Measurements from ENCODE around the gene ZG16B.

The ZG16B gene

DNA sequence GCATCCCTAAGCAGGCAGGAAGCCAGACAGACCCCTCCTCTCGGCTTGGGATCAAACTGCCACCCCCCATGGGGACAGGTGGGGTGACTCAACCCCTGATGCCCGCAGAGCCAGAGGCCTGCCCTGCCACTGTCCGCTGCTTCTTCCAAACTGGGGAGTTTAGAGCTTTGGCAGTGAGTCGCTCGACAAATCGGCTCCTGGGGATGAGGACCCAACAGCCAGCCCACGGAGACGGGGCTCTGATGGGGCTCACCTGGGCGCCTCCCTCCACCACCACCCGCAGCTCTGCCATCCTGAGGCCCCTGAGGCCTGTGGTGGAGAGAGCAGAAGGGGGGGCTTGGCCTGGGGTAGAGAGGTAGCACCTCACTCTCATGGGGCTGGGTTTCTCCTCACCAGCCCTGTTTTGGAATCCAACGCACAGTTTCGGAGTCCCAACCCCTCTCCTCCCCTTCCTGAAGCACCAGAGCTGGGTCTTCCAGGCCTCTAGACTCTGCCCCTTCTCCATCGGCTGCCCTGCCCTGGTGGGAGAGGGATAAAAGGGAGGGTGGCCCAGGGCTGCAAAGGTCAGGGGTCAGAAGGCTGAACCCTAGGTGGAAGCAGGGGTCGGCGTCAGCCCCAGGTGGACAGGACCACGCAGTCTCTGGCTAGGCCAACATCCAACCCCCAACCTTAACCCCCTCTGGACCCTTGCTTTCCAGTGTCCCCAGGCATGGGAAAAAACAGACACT, 22.1 kb downstream of the ZG16B start:
- no peaks in the 10 kb centered on the region for H3K4me1 ChIP-seq (ENCODE audit: control insufficient read depth in 2 of 2, insufficient read depth in 1 of 2, low read depth in 1 of 2, low read length in 2 of 2)
- no peak overlapping the region for H2BK120ac ChIP-seq (ENCODE audit: low read depth, low read length)
- H3K27me3 ChIP-seq (ENCODE audit: control insufficient read depth in 3 of 3, insufficient read depth in 3 of 3, low read depth in 1 of 3, low read length in 3 of 3), result peaks cover 0 to 18% (median 6%) of the 10 kb centered on the region in 3 experiments
- H4K8ac ChIP-seq (ENCODE audit: low read depth, low read length), result no peak overlapping the region
- no peak for DNase-seq (ENCODE audit: low spot score)
- H3K79me1 ChIP-seq (ENCODE audit: low read depth, low read length), result peaks cover 3% of the 10 kb centered on the region
- H2AK5ac ChIP-seq (ENCODE audit: low read depth, low read length), result no peak overlapping the region
- H2BK5ac ChIP-seq (ENCODE audit: low read length), result no peak overlapping the region
- H4K91ac ChIP-seq (ENCODE audit: low read depth, low read length, poor library complexity), result no peak overlapping the region
- WGBS, 2 donors (ENCODE audit: extremely low coverage in 2 of 2, insufficient read length in 2 of 2, insufficient replicate concordance in 1 of 2), result no CpG with 5 or more reads among the region's 16 CpGs
- no peak overlapping the region for H3K14ac ChIP-seq (ENCODE audit: low read length)
- H3K36me3 ChIP-seq (replicated peaks in 1 of 2; ENCODE audit: control insufficient read depth in 2 of 2, insufficient read depth in 2 of 2, low read length in 2 of 2), result no peaks in the 10 kb centered on the region
- no peak overlapping the region for H3K4ac ChIP-seq (ENCODE audit: low read length)
- H3K9me3 ChIP-seq (replicated peaks in 1 of 2; ENCODE audit: control insufficient read depth in 2 of 2, insufficient read depth in 1 of 2, low read depth in 1 of 2, low read length in 2 of 2), result peaks cover 4 to 14% of the 10 kb centered on the region in 2 donors
- no peak overlapping the region for H3K4me3 ChIP-seq (ENCODE audit: low read length in 2 of 2)
- no peak overlapping the region for H3K23ac ChIP-seq (ENCODE audit: low read depth, low read length, poor library complexity)
- no peak overlapping the region for H2AFZ ChIP-seq (ENCODE audit: low read length)
- H3K18ac ChIP-seq (ENCODE audit: low read length), result no peak overlapping the region
- H2BK15ac ChIP-seq (ENCODE audit: low read length), result no peak overlapping the region
- no peak overlapping the region for H2BK12ac ChIP-seq (ENCODE audit: low read length)
- no peak overlapping the region for H3K9ac ChIP-seq (ENCODE audit: low read depth, low read length, poor library complexity)
- no peak overlapping the region for H3K4me2 ChIP-seq (ENCODE audit: insufficient read depth, low read length, poor library complexity, severe bottlenecking)
- H3K27ac ChIP-seq (replicated peaks; ENCODE audit: low read length), result no peak overlapping the region

DNA sequence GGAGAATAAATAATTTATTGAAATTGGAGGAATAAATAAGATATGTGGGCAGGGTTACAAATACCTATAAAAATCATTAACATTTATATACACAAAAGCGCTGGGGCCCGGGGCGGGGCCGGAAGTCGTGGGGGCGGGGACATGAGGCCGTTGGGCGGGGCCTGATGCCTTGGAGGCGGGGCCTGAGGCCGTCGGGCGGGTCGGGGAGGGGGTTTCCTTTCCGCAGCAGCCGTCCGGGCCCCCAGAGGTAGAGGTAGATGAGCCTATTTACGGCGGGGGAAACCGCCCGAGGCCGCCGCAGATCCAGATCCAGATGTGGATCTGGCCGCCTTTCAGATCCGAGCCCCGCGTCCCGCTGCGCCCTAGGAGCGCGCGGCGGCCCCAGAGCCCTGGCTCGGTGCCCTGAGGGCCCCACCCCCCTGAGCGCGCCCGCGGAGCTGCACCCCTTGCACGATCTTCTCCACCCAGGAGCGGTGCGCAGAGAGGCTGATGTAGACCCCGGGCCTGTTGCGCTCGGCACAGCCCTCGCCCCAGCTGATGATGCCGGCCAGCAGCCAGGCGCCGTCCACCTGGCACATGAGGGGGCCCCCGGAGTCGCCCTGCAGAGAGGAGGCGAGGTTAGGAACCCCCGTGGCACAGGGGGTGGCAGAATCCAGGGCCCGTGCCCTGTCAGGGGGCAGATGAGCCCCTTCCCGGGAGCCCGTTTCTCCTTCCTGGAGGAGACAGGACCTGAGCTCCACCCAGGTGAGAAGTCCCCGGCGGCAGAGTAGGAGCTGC, 22.8 kb downstream of the ZG16B start:
- Histone ChIP-seq H3K4me1 (ENCODE audit: control insufficient read depth in 2 of 2, insufficient read depth in 1 of 2, low read depth in 1 of 2, low read length in 2 of 2) (no peaks in the 10 kb centered on the region), H3K79me1 (ENCODE audit: low read depth, low read length) (peaks cover 3% of the 10 kb centered on the region), H3K18ac (ENCODE audit: low read length) (no peak overlapping the region), H2BK15ac (ENCODE audit: low read length) (no peak overlapping the region), H3K9me3 (replicated peaks in 1 of 2; ENCODE audit: control insufficient read depth in 2 of 2, insufficient read depth in 1 of 2, low read depth in 1 of 2, low read length in 2 of 2) (peaks cover 4 to 14% of the 10 kb centered on the region in 2 donors), H4K8ac (ENCODE audit: low read depth, low read length) (no peak overlapping the region), H3K27ac (replicated peaks; ENCODE audit: low read length) (no peak overlapping the region), H2BK12ac (ENCODE audit: low read length) (no peak overlapping the region), H3K4me2 (ENCODE audit: insufficient read depth, low read length, poor library complexity, severe bottlenecking) (no peak overlapping the region), H2BK5ac (ENCODE audit: low read length) (no peak overlapping the region), H2AK5ac (ENCODE audit: low read depth, low read length) (no peak overlapping the region), H2BK120ac (ENCODE audit: low read depth, low read length) (no peak overlapping the region), H3K4ac (ENCODE audit: low read length) (no peak overlapping the region), H3K23ac (ENCODE audit: low read depth, low read length, poor library complexity) (peak overlapping the region; percentile 73), H3K4me3 (ENCODE audit: low read length in 2 of 2) (no peak overlapping the region), H3K27me3 (ENCODE audit: control insufficient read depth in 3 of 3, insufficient read depth in 3 of 3, low read depth in 1 of 3, low read length in 3 of 3) (peaks cover 4 to 26% (median 13%) of the 10 kb centered on the region in 3 experiments), H3K36me3 (replicated peaks in 1 of 2; ENCODE audit: control insufficient read depth in 2 of 2, insufficient read depth in 2 of 2, low read length in 2 of 2) (no peaks in the 10 kb centered on the region), H3K9ac (ENCODE audit: low read depth, low read length, poor library complexity) (no peak overlapping the region), H2AFZ (ENCODE audit: low read length) (no peak overlapping the region), H3K14ac (ENCODE audit: low read length) (peak overlapping the region; percentile 8), H4K91ac (ENCODE audit: low read depth, low read length, poor library complexity) (no peak overlapping the region)
- no peak for DNase-seq (ENCODE audit: low spot score)
- no CpG with 5 or more reads among the region's 56 CpGs for WGBS, 2 donors (ENCODE audit: extremely low coverage in 2 of 2, insufficient read length in 2 of 2, insufficient replicate concordance in 1 of 2)

- H3K4ac ChIP-seq (ENCODE audit: low read length), result no peak overlapping the region
- H2BK15ac ChIP-seq (ENCODE audit: low read length), result no peak overlapping the region
- H3K4me2 ChIP-seq (ENCODE audit: insufficient read depth, low read length, poor library complexity, severe bottlenecking), result no peak overlapping the region
- no peak overlapping the region for H3K14ac ChIP-seq (ENCODE audit: low read length)
- H2BK120ac ChIP-seq (ENCODE audit: low read depth, low read length), result no peak overlapping the region
- H3K27ac ChIP-seq (replicated peaks; ENCODE audit: low read length), result no peak overlapping the region
- H3K9ac ChIP-seq (ENCODE audit: low read depth, low read length, poor library complexity), result no peak overlapping the region
- peaks cover 3% of the 10 kb centered on the region for H3K79me1 ChIP-seq (ENCODE audit: low read depth, low read length)
- H3K4me1 ChIP-seq (ENCODE audit: control insufficient read depth in 2 of 2, insufficient read depth in 1 of 2, low read depth in 1 of 2, low read length in 2 of 2), result no peaks in the 10 kb centered on the region
- H3K18ac ChIP-seq (ENCODE audit: low read length), result no peak overlapping the region
- H2BK12ac ChIP-seq (ENCODE audit: low read length), result no peak overlapping the region
- peaks cover 4 to 14% of the 10 kb centered on the region in 2 donors for H3K9me3 ChIP-seq (replicated peaks in 1 of 2; ENCODE audit: control insufficient read depth in 2 of 2, insufficient read depth in 1 of 2, low read depth in 1 of 2, low read length in 2 of 2)
- H2AFZ ChIP-seq (ENCODE audit: low read length), result no peak overlapping the region
- WGBS, 2 donors (ENCODE audit: extremely low coverage in 2 of 2, insufficient read length in 2 of 2, insufficient replicate concordance in 1 of 2), result no CpG with 5 or more reads among the region's 18 CpGs
- no peak overlapping the region for H4K8ac ChIP-seq (ENCODE audit: low read depth, low read length)
- no peak overlapping the region for H2BK5ac ChIP-seq (ENCODE audit: low read length)
- DNase-seq (ENCODE audit: low spot score), result no peak
- H3K36me3 ChIP-seq (replicated peaks in 1 of 2; ENCODE audit: control insufficient read depth in 2 of 2, insufficient read depth in 2 of 2, low read length in 2 of 2), result no peaks in the 10 kb centered on the region
- H3K23ac ChIP-seq (ENCODE audit: low read depth, low read length, poor library complexity), result no peak overlapping the region
- no peak overlapping the region for H2AK5ac ChIP-seq (ENCODE audit: low read depth, low read length)
- peaks cover 9 to 32% (median 20%) of the 10 kb centered on the region in 3 experiments for H3K27me3 ChIP-seq (ENCODE audit: control insufficient read depth in 3 of 3, insufficient read depth in 3 of 3, low read depth in 1 of 3, low read length in 3 of 3)
- no peak overlapping the region for H3K4me3 ChIP-seq (ENCODE audit: low read length in 2 of 2)
- H4K91ac ChIP-seq (ENCODE audit: low read depth, low read length, poor library complexity), result no peak overlapping the region
Observed at GRCh38 chr16:2853531-2854073, 23.5 kb downstream of the ZG16B start.
